Hepatocyte (in vitro differentiated cells): ENCODE data around the gene DOCK7. TPM values are rescaled to one million over a fixed set of nuclear protein-coding genes. Genes with fewer than 3 reads are reported as not detected.

Experiments
- DNase-seq: peaks from one replicate; pipeline ENCODE4 v3.0.0-alpha.2; 2016; ENCODE audit warnings: low spot score
- H2AFZ ChIP-seq: fragments of 200-600 bp; sonication (generic); 2 replicates; pipeline ENCODE4 v1.6.0; 2016; ENCODE audit warnings: antibody characterized with exemption, mild to moderate bottlenecking
- H3K27ac ChIP-seq: fragments of 200-600 bp; sonication (generic); 2 replicates; pipeline ENCODE4 v1.5.1; 2016; ENCODE audit warnings: mild to moderate bottlenecking
- H3K27me3 ChIP-seq: fragments of 200-600 bp; sonication (generic); 2 replicates; pipeline ENCODE4 v1.6.1; 2016
- H3K36me3 ChIP-seq: fragments of 200-600 bp; sonication (generic); replicated peaks from 2 replicates; pipeline ENCODE4 v1.5.1; 2016; ENCODE audit warnings: low read depth; ENCODE audit not compliant: insufficient read depth
- H3K4me1 ChIP-seq: fragments of 200-600 bp; sonication (generic); 2 replicates; pipeline ENCODE4 v1.5.1; 2016; ENCODE audit warnings: mild to moderate bottlenecking, moderate library complexity; ENCODE audit not compliant: insufficient read depth
- H3K4me2 ChIP-seq: fragments of 200-600 bp; sonication (generic); 2 replicates; pipeline ENCODE4 v1.6.0; 2016
- H3K4me3 ChIP-seq: fragments of 200-600 bp; sonication (generic); 2 replicates; pipeline ENCODE4 v1.5.1; 2016; ENCODE audit warnings: mild to moderate bottlenecking
- H3K79me2 ChIP-seq: fragments of 200-600 bp; sonication (generic); 2 replicates; pipeline ENCODE4 v1.6.0; 2017; ENCODE audit warnings: mild to moderate bottlenecking
- H3K9me2 ChIP-seq: fragments of 200-600 bp; sonication (generic); replicated peaks from 2 replicates; pipeline ENCODE4 v1.6.0; 2017; ENCODE audit warnings: mild to moderate bottlenecking; ENCODE audit not compliant: insufficient read depth
- H3K9me3 ChIP-seq: fragments of 200-600 bp; sonication (generic); 2 replicates; pipeline ENCODE4 v1.5.1; 2016; ENCODE audit warnings: low read depth, mild to moderate bottlenecking
- H4K20me1 ChIP-seq: fragments of 200-600 bp; sonication (generic); 2 replicates; pipeline ENCODE4 v1.6.0; 2016; ENCODE audit warnings: mild to moderate bottlenecking; ENCODE audit not compliant: insufficient read depth, poor library complexity, severe bottlenecking
- CTCF ChIP-seq: fragments of 200-600 bp; sonication (generic); IDR thresholded peaks from 2 replicates; pipeline ENCODE4 v1.5.1; 2016; ENCODE audit warnings: antibody characterized with exemption, mild to moderate bottlenecking; ENCODE audit not compliant: poor library complexity
- EZH2 ChIP-seq: fragments of 200-600 bp; sonication (generic); IDR thresholded peaks from 2 replicates; pipeline ENCODE4 v1.6.1; 2016; ENCODE audit warnings: antibody characterized with exemption, mild to moderate bottlenecking, borderline replicate concordance
- EZH2phosphoT487 ChIP-seq: fragments of 200-600 bp; sonication (generic); IDR thresholded peaks from one replicate; pipeline ENCODE4 v1.6.1; 2018; ENCODE audit warnings: antibody characterized with exemption, mild to moderate bottlenecking, low read depth, moderate library complexity; ENCODE audit not compliant: unreplicated experiment, severe bottlenecking
- WGBS: methylation state at CpG from one replicate; pipeline ENCODE4 v1.1.6; 2016; ENCODE audit warnings: low lambda C conversion rate; ENCODE audit errors: missing lambda C conversion rate; 5-methylcytosine and 5-hydroxymethylcytosine counted together
- polyA plus RNA-seq: library from polyadenylated mRNA; unstranded; fragments of >200 nt; fragmentation: Nextera tagmentation; extraction: Ambion mirVana; gene quantifications from 2 replicates; pipeline ENCODE4 v1.2.1, GENCODE V29; 2016
- total RNA-seq: library from RNA; depleted of rRNA; stranded (reverse); fragments of >200 nt; gene quantifications from 2 replicates; pipeline ENCODE4 v1.2.3, GENCODE V29; 2014

DOCK7 gene
- total and polyA plus RNA-seq, 2 experiments from 2014 or later = 22.4 to 53.4 TPM

GRCh38 chr1:62595647-62596046 is 92.5 kb downstream of the DOCK7 start:
- peaks cover 5% of the 10 kb centered on the region for H3K79me2 ChIP-seq
- H3K27me3 ChIP-seq = no peaks in the 10 kb centered on the region
- 94% methylated on average over 3 of the region's 3 CpGs for WGBS
- H3K4me3 ChIP-seq = no peak overlapping the region
- no peak overlapping the region for H3K4me2 ChIP-seq
- H3K36me3 ChIP-seq = no peaks in the 10 kb centered on the region
- no peak for DNase-seq
- TF ChIP-seq EZH2phosphoT487 (no peak), CTCF (no peak), EZH2 (no peak)
- H3K9me3 ChIP-seq = no peaks in the 10 kb centered on the region
- no peak overlapping the region for H2AFZ ChIP-seq
- H3K27ac ChIP-seq = no peak overlapping the region
- no peaks in the 10 kb centered on the region for H4K20me1 ChIP-seq
- H3K4me1 ChIP-seq = peaks cover 18% of the 10 kb centered on the region
- H3K9me2 ChIP-seq = no peaks in the 10 kb centered on the region

GRCh38 chr1:62593825-62594394 is 94.3 kb downstream of the DOCK7 start:
- peaks cover 18% of the 10 kb centered on the region for H3K4me1 ChIP-seq
- H3K9me2 ChIP-seq = no peaks in the 10 kb centered on the region
- H3K79me2 ChIP-seq = peaks cover 5% of the 10 kb centered on the region
- H3K4me2 ChIP-seq = no peak overlapping the region
- no peak for DNase-seq
- no peaks in the 10 kb centered on the region for H3K36me3 ChIP-seq
- no peak for TF ChIP-seq EZH2phosphoT487
- TF ChIP-seq EZH2 = no peak
- TF ChIP-seq CTCF = no peak
- H2AFZ ChIP-seq = no peak overlapping the region
- no peaks in the 10 kb centered on the region for H4K20me1 ChIP-seq
- WGBS = 22% methylated on average over 2 of the region's 2 CpGs
- no peaks in the 10 kb centered on the region for H3K9me3 ChIP-seq
- H3K27me3 ChIP-seq = no peaks in the 10 kb centered on the region
- H3K27ac ChIP-seq = no peak overlapping the region
- no peak overlapping the region for H3K4me3 ChIP-seq

GRCh38 chr1:62590970-62591368 is 97.2 kb downstream of the DOCK7 start:
- WGBS = 97% methylated on average over 1 of the region's 1 CpG
- H3K9me2 ChIP-seq = no peaks in the 10 kb centered on the region
- peaks cover 3% of the 10 kb centered on the region for H3K79me2 ChIP-seq
- H3K36me3 ChIP-seq = no peaks in the 10 kb centered on the region
- H3K9me3 ChIP-seq = no peaks in the 10 kb centered on the region
- DNase-seq = no peak
- peaks cover 7% of the 10 kb centered on the region for H3K4me1 ChIP-seq
- no peak overlapping the region for H3K4me3 ChIP-seq
- no peak overlapping the region for H2AFZ ChIP-seq
- no peaks in the 10 kb centered on the region for H3K27me3 ChIP-seq
- TF ChIP-seq EZH2phosphoT487 (no peak), EZH2 (no peak), CTCF (no peak)
- H4K20me1 ChIP-seq = no peaks in the 10 kb centered on the region
- no peak overlapping the region for H3K4me2 ChIP-seq
- no peak overlapping the region for H3K27ac ChIP-seq
